Ramos (cell line): ENCODE results near the gene MKNK2.

Experiments used
- in situ Hi-C: fragments of 300-500 bp; cut with MboI; formaldehyde crosslinking; loops from one replicate; pipeline ENCODE4 v1.14.3; 2022; ENCODE audit warnings: low sequenced_read_pairs; ENCODE audit not compliant: unreplicated experiment

MKNK2 gene

DNA sequence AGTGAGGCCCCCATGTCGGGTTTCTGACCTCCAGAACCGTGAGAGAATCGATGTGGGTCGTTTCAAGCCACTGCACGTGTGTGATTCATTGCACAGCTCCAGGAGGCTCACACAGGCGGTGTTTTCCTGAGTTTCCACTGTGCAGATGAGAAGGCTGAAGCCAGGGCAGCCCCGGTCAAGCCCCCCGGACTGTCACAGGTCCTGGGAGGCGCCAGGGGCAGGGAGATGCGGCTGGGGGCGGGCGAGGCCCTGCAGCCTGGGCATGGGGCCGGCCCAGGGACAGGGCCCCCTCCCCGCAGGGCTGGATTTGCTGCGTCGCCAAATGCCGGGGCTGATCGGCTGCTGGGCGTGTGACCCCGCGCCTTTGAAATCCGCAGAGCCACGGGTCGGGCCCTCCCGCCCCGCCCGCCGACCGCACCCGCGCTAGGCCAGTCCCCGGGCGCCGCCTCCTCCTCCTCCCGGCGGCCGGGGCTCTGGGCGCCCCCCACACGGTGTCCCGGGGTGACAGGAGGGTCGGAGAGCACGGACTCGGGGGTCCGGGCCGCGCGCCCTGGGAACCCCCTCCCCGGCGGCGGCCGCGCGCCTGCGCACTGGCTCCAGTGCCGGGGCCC lies 9.9 kb upstream of the MKNK2 start:
- in situ Hi-C loops: no loop called here

DNA sequence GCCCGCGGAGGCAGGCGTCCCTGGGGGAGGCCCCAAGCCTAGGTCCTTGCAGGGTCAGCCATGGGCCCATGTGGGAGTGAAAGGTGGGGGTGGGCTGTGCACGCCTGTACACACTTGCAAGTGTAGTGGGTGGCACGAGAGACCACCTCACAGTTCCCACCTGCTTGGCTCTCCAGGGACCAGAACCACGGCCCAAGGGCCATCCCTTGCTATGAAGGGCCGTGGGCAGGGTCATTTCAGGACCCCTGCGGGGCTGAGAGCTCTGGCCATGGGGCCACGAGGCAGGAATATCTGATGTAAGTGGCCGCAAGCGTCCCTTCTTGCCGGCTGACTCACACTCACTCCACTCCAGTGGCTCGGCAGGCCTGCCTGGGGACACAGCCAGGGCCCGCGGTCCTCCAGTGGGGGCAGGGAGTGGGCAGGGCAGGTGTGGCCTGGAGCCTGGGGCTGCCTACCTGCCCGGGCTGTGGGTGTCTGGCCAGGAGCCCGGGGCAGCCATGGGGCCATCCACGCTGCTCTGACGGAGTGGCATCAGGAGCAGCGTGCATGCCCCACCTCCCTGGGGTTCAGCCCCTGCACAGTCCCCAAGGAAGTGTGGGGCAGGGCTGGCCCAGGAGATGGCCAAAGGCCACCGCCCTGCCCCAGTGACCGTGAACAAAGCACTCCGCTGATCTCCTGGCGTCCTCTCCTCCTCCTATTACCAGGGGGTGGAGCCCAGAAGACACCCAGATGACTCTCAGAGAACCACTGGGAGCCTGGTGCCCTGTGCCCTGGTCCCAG lies 8.6 kb upstream of the MKNK2 start:
- in situ Hi-C loops: no loop called here

GRCh38 chr19:2058570-2059421 lies 7.8 kb upstream of the MKNK2 start:
- in situ Hi-C loops: no loop called here

DNA sequence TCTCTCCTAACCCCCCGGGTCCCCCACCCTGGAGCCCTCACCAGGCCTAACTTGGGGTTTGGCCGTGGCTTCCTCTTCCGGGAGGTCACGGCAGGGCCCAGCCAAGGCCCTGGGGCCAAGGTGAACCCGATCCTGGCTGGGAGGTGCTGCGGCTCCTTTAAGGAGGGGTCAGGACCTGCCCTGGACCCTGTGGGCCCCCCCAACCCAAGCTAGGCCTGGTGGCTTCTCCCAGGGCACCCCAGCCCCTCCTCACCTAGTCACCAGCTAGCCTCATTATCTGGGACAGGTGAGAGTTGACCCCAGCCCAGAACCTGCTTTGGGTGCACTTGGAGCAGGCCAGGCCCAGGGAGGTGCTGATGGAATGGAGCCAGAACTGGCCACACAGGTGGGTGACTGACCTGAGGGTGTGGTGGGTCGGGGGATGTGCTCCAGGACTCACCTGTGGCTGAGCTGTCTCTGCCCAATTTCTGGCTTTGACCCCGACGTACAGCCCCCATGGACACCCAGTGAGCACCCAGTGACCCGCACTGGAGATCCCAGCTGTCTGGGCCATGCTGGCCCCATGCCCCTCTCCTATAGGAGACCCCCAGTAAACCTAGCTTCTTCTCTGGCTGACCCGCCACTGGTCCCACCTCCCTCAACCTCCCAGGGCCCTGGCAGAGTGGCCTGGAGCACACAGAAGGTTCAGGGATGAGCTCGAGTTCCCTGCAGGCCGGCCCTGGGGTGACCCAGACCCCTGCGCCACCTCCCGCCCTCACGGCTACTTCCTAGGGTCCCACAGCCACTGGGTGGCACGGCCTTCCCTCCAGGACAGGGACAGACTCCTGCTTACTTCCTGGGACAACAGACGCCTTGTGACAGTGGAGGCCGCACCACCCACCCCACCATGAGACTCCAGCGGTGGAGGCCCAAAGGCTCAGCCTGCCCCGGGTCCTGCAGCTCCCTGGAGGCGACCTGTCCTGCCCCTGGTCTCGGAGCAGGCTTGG lies 6.7 kb upstream of the MKNK2 start:
- in situ Hi-C loops: no loop called here

GRCh38 chr19:2056837-2057192 lies 5.8 kb upstream of the MKNK2 start:
- in situ Hi-C loops: no loop called here

GRCh38 chr19:2055931-2056836 lies 5.1 kb upstream of the MKNK2 start:
- in situ Hi-C loops: no loop called here

DNA sequence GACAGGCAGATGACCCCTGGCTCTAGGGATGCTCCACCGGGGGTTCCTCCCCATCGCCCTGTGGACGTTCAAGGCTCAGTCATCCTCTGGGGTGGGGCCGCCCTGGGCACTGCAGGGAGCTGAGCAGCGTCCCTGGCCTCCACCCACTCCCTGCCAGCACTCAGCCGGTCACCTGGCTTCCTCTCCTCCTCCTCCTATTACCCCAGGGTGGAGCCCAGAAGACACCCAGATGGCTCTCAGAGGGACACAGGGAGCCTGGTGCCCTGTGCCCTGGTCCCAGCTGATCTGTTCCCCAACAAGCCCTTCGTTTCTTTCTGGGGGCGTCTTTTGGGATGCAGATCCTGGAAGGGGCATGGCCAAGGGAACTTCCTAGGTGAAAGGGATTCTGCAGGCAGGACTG lies 3.7 kb upstream of the MKNK2 start:
- in situ Hi-C loops: no loop called here

- in situ Hi-C loops: no loop called here
These were observed 2.8 kb upstream of the MKNK2 start for GRCh38 chr19:2053601-2054389.

- in situ Hi-C loops: no loop called here
These were observed 995 bp upstream of the MKNK2 start for GRCh38 chr19:2051773-2052704.

DNA sequence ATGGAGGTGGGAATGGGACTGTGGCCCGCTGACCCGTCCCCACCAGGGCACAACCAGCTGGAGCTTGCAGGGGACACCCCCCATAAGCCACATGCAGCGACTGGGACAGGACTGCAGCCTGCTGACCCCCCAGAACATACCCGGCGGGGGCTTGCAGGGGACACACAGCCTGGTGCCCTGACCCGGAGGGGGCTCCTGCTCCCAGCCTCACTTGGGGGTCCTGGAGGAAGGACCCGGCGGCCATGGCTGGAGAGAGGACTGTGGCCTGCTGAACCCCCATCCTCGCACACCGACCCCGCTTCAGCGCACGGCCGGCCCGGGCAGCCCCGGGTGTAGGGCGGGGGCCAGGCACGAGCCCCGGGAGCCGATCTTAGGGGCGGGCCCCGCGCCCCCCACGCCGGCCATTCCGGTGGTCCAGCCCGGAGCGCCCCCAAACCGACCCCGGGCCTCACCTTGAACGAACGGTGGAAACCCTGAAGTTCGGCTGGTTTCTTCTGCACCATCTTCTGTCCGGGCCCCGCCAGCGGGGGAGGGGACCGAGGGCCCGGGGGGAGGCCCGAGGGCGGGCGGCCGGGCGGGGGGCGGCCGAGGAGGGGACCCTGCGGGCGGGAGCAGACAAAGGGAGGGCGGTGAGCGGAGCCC lies 574 bp downstream of the MKNK2 start:
- in situ Hi-C loops: no loop called here

DNA sequence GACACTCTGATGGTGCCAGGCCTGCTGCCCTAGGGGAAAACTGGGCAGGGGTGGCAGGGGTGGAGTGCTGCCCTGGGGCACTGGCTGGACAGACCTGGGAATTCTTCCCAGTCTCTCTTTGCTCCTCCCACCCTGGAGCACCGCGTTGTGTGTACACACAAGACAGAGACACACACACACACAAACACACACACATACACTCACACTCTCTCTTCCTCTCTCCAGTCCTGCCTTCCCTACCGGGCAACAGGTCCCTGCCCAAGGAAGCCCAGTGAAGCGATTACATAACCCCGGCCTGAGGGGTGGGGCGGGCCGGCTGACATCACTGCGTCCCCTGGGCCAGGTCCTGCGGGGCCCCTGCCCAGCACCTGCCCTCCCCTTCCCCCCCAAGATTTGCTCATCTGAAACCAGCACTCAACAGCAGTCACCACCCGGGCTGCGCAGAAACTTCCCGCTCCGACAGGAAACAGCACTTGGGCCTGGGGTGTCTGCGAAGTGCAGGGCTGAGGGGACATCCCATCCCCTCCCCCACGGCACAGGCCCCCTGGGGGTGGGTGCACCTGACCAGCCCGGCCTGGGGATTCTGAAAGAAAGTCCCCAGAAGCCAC lies 1.2 kb downstream of the MKNK2 start:
- in situ Hi-C loops: no loop called here

- in situ Hi-C loops: no loop called here
These were observed 1.9 kb downstream of the MKNK2 start for GRCh38 chr19:2048959-2049740.

DNA sequence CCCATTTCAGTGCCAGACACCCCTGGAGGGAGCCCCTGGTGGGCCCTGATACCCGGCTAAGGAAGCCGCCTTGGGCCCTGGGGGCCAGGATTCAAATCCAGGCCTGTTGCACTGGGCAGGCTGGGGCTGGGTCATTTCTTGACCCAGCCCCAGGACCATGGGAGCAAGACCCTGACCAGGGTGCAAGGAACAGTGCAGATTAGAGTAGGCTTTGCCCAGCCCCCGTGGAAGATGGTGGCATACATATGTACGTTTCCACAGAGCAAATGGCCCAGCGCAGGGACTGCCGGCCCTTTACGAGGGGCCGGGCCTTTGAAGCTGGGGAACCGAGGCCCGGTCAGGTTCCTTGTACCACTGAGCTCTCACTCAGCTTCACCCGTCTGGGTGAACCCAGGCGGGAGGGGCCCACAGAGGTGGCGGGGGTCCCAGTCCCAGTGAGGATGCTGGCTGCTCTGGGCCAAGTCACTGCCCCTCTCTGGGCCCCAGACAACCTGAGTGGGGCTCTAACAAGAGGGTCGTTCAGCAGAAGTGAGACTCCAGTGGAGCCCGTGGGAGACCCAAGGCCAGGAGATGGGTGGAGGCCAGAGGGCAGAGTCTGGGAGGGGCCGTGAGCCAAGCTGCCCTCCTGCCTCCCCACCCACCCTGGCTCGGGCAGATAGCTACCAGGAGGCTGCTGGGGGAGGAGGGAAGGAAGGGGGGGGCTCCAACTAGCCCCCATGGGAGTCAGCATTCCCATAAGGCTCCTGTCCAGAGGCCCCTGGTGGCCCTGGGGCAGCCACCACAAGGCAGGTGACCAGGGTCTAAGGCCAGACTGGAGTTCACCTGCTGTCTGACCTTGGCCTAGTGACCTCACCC lies 2.7 kb downstream of the MKNK2 start:
- in situ Hi-C loops: no loop called here

DNA sequence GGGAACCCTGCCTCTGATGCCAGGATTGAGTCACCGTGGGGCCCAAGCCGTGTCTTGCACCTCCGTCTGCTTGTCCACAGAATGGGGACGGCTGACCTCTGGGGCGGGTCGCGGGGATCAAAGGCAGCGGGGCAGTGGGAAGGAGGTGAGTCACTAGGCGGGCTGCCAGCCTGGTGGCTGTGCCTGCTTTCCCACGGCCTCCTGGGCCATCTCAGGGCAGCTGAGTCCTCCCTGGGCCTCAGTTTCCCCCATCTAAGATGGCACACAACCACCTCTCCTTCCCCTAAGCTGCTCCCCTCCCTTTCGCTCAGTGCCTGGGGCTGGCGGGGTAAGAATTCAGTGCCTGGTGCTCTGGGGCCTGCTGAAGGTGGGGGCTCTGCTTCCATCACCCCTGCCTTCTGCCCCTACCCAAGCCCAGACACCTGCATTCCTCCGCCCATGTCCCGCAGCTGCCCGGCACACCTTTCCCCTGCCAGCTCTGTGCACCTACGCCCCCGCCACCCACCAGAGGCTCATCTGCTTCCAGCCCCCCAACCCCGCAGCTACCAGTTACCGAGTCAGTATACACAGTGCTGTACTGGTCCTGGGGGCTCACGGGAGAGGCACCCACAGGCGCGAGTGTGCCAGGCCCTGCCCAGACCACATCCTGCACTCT lies 3.5 kb downstream of the MKNK2 start:
- in situ Hi-C loops: no loop called here
